ENCODE results near the gene TREX2. TPM values are rescaled to one million over a fixed set of nuclear protein-coding genes. Genes with fewer than 3 reads are reported as not detected.

Gene TREX2
- total RNA-seq, 1 experiment from 2014 or later: 2.9 TPM

GRCh38 chrX:153430796-153431195 is 15.1 kb downstream of the TREX2 start:
- no peak for DNase-seq (ENCODE audit: low read depth, low spot score)
- no peak overlapping the region for H3K9ac ChIP-seq (ENCODE audit: low read length)
- no peak overlapping the region for H3K27ac ChIP-seq (ENCODE audit: low read depth, low read length)
- intact Hi-C loops (cut with micrococcal nuclease): no loop called here
- no peaks in the 10 kb centered on the region for H3K36me3 ChIP-seq (ENCODE audit: control insufficient read depth in 1 of 2, insufficient read depth in 2 of 2, low read length in 2 of 2)
- ChIA-PET RAD21 (ENCODE audit: low non-redundant PET in 1 of 2, low total read pairs in 2 of 2, uncharacterized antibody in 2 of 2, unreplicated experiment in 2 of 2) (no interaction called here), POLR2A (no interaction called here), CTCF (no interaction called here)
- H3K27me3 ChIP-seq (ENCODE audit: insufficient read depth, low read length): no peaks in the 10 kb centered on the region
- BruUV-seq (replicated peaks): no TSS peak
- TF ChIP-seq CBX3 (IDR thresholded peaks at IDR 0.05; ENCODE audit: low read depth): no peak
- TF ChIP-seq MAX (IDR thresholded peaks at IDR 0.05): no peak
- no peak for TF ChIP-seq POLR2AphosphoS5 (IDR thresholded peaks at IDR 0.05; ENCODE audit: low read depth, low read length)
- TF ChIP-seq ZNF274 (IDR thresholded peaks at IDR 0.05; ENCODE audit: low read depth, low read length): no peak
- TF ChIP-seq RAD21 (IDR thresholded peaks at IDR 0.05; ENCODE audit: low read depth): no peak
- TF ChIP-seq EGR1 (IDR thresholded peaks at IDR 0.05; ENCODE audit: low read depth): no peak
- TF ChIP-seq SIN3A (IDR thresholded peaks at IDR 0.05; ENCODE audit: low read depth): no peak
- no peak for TF ChIP-seq POLR2A (IDR thresholded peaks at IDR 0.05; ENCODE audit: borderline replicate concordance, extremely low read depth, insufficient read depth, insufficient read length)
- TF ChIP-seq ZBTB33 (IDR thresholded peaks at IDR 0.05; ENCODE audit: extremely low read depth, insufficient replicate concordance, low read length): no peak
- TF ChIP-seq EZH2phosphoT487 (IDR thresholded peaks at IDR 0.05; ENCODE audit: borderline replicate concordance): no peak
- no peak for TF ChIP-seq TCF7L2 (IDR thresholded peaks at IDR 0.05; ENCODE audit: borderline replicate concordance, extremely low read depth, insufficient read depth, insufficient read length)
- no peak for TF ChIP-seq FOSL1 (IDR thresholded peaks at IDR 0.05; ENCODE audit: low read depth)
- H4K20me1 ChIP-seq (ENCODE audit: insufficient read depth): no peaks in the 10 kb centered on the region
- no peaks in the 10 kb centered on the region for H3K9me3 ChIP-seq (ENCODE audit: control insufficient read depth in 1 of 2, insufficient read depth in 1 of 2, low read depth in 1 of 2, low read length in 2 of 2)
- no peak overlapping the region for H3K4me3 ChIP-seq (replicated peaks in 1 of 2; ENCODE audit: low read depth in 1 of 2, low read length in 2 of 2)
- H3K4me1 ChIP-seq (ENCODE audit: control insufficient read depth in 1 of 2, insufficient read depth in 2 of 2, low read length in 2 of 2): no peaks in the 10 kb centered on the region
- no peaks in the 10 kb centered on the region for H3K9me2 ChIP-seq (ENCODE audit: insufficient read depth)
- H3K79me2 ChIP-seq (ENCODE audit: insufficient read depth, low read length): no peaks in the 10 kb centered on the region
- H2AFZ ChIP-seq (ENCODE audit: low read depth, low read length, poor library complexity, severe bottlenecking): no peak overlapping the region
- no peak overlapping the region for H3K4me2 ChIP-seq (ENCODE audit: low read length)
- no peak for ATAC-seq
